Measurements from ENCODE around the gene CIB1. TPM values are rescaled to one million over a fixed set of nuclear protein-coding genes. Genes with fewer than 3 reads are reported as not detected.
A peak's percentile ranks its signal among the peaks of the same experiment; 100 is the strongest.

Gene CIB1
- total and polyA plus RNA-seq, 5 donors from 2014 or later: 148 to 263 (median 216) TPM

DNA sequence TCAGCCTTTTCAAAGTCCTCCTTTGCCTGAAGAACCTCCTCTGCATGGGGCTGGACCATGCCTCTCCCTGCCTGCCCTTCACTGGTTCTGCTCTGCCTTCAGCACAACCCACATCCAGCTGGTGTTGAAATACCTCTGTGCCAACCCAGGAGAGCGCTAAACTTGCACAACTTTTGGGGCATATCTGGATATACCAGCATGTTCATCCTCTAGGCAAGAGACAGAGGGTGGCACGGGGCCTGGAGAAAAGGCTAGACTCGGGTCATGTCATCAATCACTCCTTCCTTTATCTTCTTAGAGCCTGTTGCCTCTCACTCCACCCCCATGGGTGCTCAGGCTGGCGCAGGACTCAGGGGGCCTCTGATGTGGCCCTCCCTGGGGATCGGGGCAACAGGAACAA lies 27.9 kb downstream of the CIB1 start:
- H3K4me1 ChIP-seq (ENCODE audit: control insufficient read depth, insufficient read depth, low read length, poor library complexity, severe bottlenecking): peaks cover 27% of the 10 kb centered on the region
- no peak for ATAC-seq (ENCODE audit: low read depth in 2 of 2)
- peak overlapping the region in 2 of 4 donors; percentile 38 to 76 for H3K4me3 Mint-ChIP-seq

GRCh38 chr15:90205050-90205848 lies 28.5 kb downstream of the CIB1 start:
- ATAC-seq (ENCODE audit: low read depth in 2 of 2): no peak
- H3K27ac ChIP-seq (ENCODE audit: insufficient read depth, low read length, poor library complexity, severe bottlenecking): no peak overlapping the region
- no peaks in the 10 kb centered on the region for H3K9me3 Mint-ChIP-seq

More for the DNA sequence above, 27.9 kb downstream of the CIB1 start:
- no peaks in the 10 kb centered on the region for H3K36me3 ChIP-seq (ENCODE audit: control insufficient read depth, insufficient read depth, low read length)
- no peaks in the 10 kb centered on the region for H3K27me3 ChIP-seq (ENCODE audit: control insufficient read depth, insufficient read depth, low read length)
- H3K9me3 Mint-ChIP-seq: no peaks in the 10 kb centered on the region
- H3K27ac ChIP-seq (ENCODE audit: insufficient read depth, low read length, poor library complexity, severe bottlenecking): no peak overlapping the region
- no peaks in the 10 kb centered on the region for H3K27me3 Mint-ChIP-seq
- H3K9me3 ChIP-seq (ENCODE audit: control insufficient read depth in 2 of 2, low read length in 2 of 2): no peaks in the 10 kb centered on the region
- H3K4me3 ChIP-seq (ENCODE audit: low read depth, low read length): no peak overlapping the region
- peaks cover 7 to 42% (median 23%) of the 10 kb centered on the region in 4 donors for H3K4me1 Mint-ChIP-seq
- no peak overlapping the region for H3K27ac Mint-ChIP-seq
- no peak for DNase-seq
- peaks cover 19% of the 10 kb centered on the region for H3K36me3 Mint-ChIP-seq

DNA sequence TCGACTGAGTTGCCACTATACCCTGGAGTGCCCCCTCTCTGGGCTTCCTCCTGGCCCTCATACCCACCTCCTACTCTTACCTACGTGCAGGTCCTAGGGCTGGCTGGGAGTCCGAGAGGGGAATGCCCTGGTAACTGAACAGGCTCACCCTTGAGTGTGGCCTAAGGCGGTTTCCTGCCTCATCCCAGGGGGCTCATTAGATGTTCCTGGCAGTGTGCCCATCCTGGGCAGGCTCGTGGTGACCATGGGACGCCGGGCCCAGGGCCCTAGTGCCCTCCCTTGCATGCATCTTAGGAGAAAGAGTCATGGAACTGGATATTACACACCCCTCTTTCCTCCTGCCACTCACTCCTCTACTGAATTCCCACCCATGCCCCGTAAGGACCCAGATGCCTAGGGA lies 29.8 kb downstream of the CIB1 start:
- no peaks in the 10 kb centered on the region for H3K27me3 Mint-ChIP-seq
- DNase-seq (no peak), ATAC-seq (ENCODE audit: low read depth in 2 of 2) (no peak)
- peaks cover 0 to 32% (median 15%) of the 10 kb centered on the region in 4 donors for H3K4me1 Mint-ChIP-seq
- H3K27ac ChIP-seq (ENCODE audit: insufficient read depth, low read length, poor library complexity, severe bottlenecking): no peak overlapping the region
- H3K27ac Mint-ChIP-seq: no peak overlapping the region
- peaks cover 25% of the 10 kb centered on the region for H3K4me1 ChIP-seq (ENCODE audit: control insufficient read depth, insufficient read depth, low read length, poor library complexity, severe bottlenecking)
- H3K27me3 ChIP-seq (ENCODE audit: control insufficient read depth, insufficient read depth, low read length): no peaks in the 10 kb centered on the region
- H3K9me3 Mint-ChIP-seq: no peaks in the 10 kb centered on the region
- peaks cover 5% of the 10 kb centered on the region for H3K36me3 Mint-ChIP-seq
- no peaks in the 10 kb centered on the region for H3K9me3 ChIP-seq (ENCODE audit: control insufficient read depth in 2 of 2, low read length in 2 of 2)
- no peak overlapping the region for H3K4me3 ChIP-seq (ENCODE audit: low read depth, low read length)
- peak overlapping the region in 2 of 4 donors; percentile 7 to 72 for H3K4me3 Mint-ChIP-seq
- H3K36me3 ChIP-seq (ENCODE audit: control insufficient read depth, insufficient read depth, low read length): no peaks in the 10 kb centered on the region

More at GRCh38 chr15:90205050-90205848, 28.5 kb downstream of the CIB1 start:
- H3K4me1 Mint-ChIP-seq: peaks cover 7 to 38% (median 24%) of the 10 kb centered on the region in 4 donors
- peaks cover 32% of the 10 kb centered on the region for H3K4me1 ChIP-seq (ENCODE audit: control insufficient read depth, insufficient read depth, low read length, poor library complexity, severe bottlenecking)
- H3K27me3 Mint-ChIP-seq: no peaks in the 10 kb centered on the region
- H3K27ac Mint-ChIP-seq: no peak overlapping the region
- DNase-seq: no peak
- peaks cover 13% of the 10 kb centered on the region for H3K36me3 Mint-ChIP-seq
- H3K9me3 ChIP-seq (ENCODE audit: control insufficient read depth in 2 of 2, low read length in 2 of 2): no peaks in the 10 kb centered on the region
- no peak overlapping the region for H3K4me3 ChIP-seq (ENCODE audit: low read depth, low read length)
- H3K36me3 ChIP-seq (ENCODE audit: control insufficient read depth, insufficient read depth, low read length): no peaks in the 10 kb centered on the region
- H3K4me3 Mint-ChIP-seq: peak overlapping the region in 2 of 4 donors; percentile 76 to 87
- H3K27me3 ChIP-seq (ENCODE audit: control insufficient read depth, insufficient read depth, low read length): no peaks in the 10 kb centered on the region

- Histone ChIP-seq H3K4me3 (ENCODE audit: low read depth, low read length) (no peak overlapping the region), H3K36me3 (ENCODE audit: control insufficient read depth, insufficient read depth, low read length) (no peaks in the 10 kb centered on the region)
These were observed 30.3 kb downstream of the CIB1 start for GRCh38 chr15:90203473-90203872.

DNA sequence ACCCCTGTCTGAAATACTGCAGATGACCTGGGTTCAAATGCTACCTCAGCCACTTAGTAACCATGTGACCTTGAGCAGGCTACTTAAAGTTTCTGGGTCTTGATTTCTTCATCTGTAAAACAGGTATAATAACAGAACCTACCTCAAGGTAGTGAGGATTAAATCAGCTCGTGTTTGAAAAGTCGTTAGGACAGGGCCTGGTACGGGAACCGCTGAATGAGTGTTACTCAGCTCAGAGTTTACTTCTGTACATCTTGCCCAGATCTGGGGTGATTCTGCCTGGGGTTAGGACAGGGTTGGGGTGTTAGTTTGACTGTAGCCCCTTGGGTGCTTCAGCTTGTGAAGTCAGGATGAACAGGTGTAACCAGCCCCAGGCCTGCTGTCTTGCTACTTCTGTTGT lies 30.8 kb downstream of the CIB1 start:
- peak overlapping the region; percentile 89 to 99 (median 93) for H3K4me3 Mint-ChIP-seq
- no peaks in the 10 kb centered on the region for H3K27me3 ChIP-seq (ENCODE audit: control insufficient read depth, insufficient read depth, low read length)
- H3K36me3 ChIP-seq (ENCODE audit: control insufficient read depth, insufficient read depth, low read length): no peaks in the 10 kb centered on the region
- DNase-seq (no peak), ATAC-seq (ENCODE audit: low read depth in 2 of 2) (no peak)
- peak overlapping the region in 1 of 3 donors; percentile 83 for H3K27ac Mint-ChIP-seq
- H3K27ac ChIP-seq (ENCODE audit: insufficient read depth, low read length, poor library complexity, severe bottlenecking): no peak overlapping the region
- H3K9me3 ChIP-seq (ENCODE audit: control insufficient read depth in 2 of 2, low read length in 2 of 2): no peaks in the 10 kb centered on the region
- no peaks in the 10 kb centered on the region for H3K9me3 Mint-ChIP-seq
- peaks cover 25% of the 10 kb centered on the region for H3K4me1 ChIP-seq (ENCODE audit: control insufficient read depth, insufficient read depth, low read length, poor library complexity, severe bottlenecking)
- peaks cover 5% of the 10 kb centered on the region for H3K36me3 Mint-ChIP-seq
- no peaks in the 10 kb centered on the region for H3K27me3 Mint-ChIP-seq
- H3K4me3 ChIP-seq (ENCODE audit: low read depth, low read length): no peak overlapping the region
- H3K4me1 Mint-ChIP-seq: peaks cover 0 to 30% (median 14%) of the 10 kb centered on the region in 4 donors

More at GRCh38 chr15:90203473-90203872, 30.3 kb downstream of the CIB1 start:
- no peaks in the 10 kb centered on the region for H3K27me3 ChIP-seq (ENCODE audit: control insufficient read depth, insufficient read depth, low read length)
- H3K4me1 ChIP-seq (ENCODE audit: control insufficient read depth, insufficient read depth, low read length, poor library complexity, severe bottlenecking): peaks cover 25% of the 10 kb centered on the region
- Mint-ChIP-seq H3K9me3 (no peaks in the 10 kb centered on the region), H3K27me3 (no peaks in the 10 kb centered on the region), H3K36me3 (peaks cover 5% of the 10 kb centered on the region), H3K4me3 (peak overlapping the region; percentile 7 to 99 (median 90)), H3K4me1 (peaks cover 0 to 30% (median 14%) of the 10 kb centered on the region in 4 donors), H3K27ac (no peak overlapping the region)
- no peak for DNase-seq
- H3K27ac ChIP-seq (ENCODE audit: insufficient read depth, low read length, poor library complexity, severe bottlenecking): no peak overlapping the region
- no peak for ATAC-seq (ENCODE audit: low read depth in 2 of 2)
- no peaks in the 10 kb centered on the region for H3K9me3 ChIP-seq (ENCODE audit: control insufficient read depth in 2 of 2, low read length in 2 of 2)

DNA sequence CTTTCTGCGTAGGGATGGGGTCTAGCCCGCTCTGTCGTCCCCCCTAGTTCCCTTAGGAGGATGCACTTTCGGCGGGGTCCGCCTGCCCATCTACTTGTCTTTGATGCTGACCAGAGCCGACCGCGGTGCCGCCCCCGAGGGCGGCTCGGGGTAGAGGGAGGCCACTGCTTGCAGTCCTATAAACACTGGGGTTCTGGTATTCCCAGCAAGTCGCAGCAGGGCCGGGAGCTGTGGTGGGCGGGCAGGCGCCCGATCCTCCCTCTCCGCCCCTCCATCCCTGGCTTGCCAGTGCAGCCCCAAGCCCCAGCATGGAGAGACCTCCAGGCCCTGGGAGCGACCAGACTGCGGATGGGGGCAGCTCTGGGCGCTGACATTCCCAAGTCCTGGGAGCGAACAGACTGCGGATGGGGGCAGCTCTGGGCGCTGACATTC lies 31.8 kb downstream of the CIB1 start:
- peak overlapping the region; percentile 89 to 94 (median 91) for H3K4me3 Mint-ChIP-seq
- H3K36me3 Mint-ChIP-seq: peaks cover 5% of the 10 kb centered on the region
- Histone ChIP-seq H3K36me3 (ENCODE audit: control insufficient read depth, insufficient read depth, low read length) (no peaks in the 10 kb centered on the region), H3K4me1 (ENCODE audit: control insufficient read depth, insufficient read depth, low read length, poor library complexity, severe bottlenecking) (peaks cover 25% of the 10 kb centered on the region), H3K4me3 (ENCODE audit: low read depth, low read length) (peak overlapping the region; percentile 62), H3K27me3 (ENCODE audit: control insufficient read depth, insufficient read depth, low read length) (no peaks in the 10 kb centered on the region), H3K9me3 (ENCODE audit: control insufficient read depth in 2 of 2, low read length in 2 of 2) (no peaks in the 10 kb centered on the region), H3K27ac (ENCODE audit: insufficient read depth, low read length, poor library complexity, severe bottlenecking) (no peak overlapping the region)
- no peaks in the 10 kb centered on the region for H3K27me3 Mint-ChIP-seq
- H3K9me3 Mint-ChIP-seq: no peaks in the 10 kb centered on the region
- H3K4me1 Mint-ChIP-seq: peaks cover 0 to 30% (median 14%) of the 10 kb centered on the region in 4 donors
- H3K27ac Mint-ChIP-seq: peak overlapping the region in 2 of 3 donors; percentile 51 to 56
- no peak for DNase-seq
- no peak for ATAC-seq (ENCODE audit: low read depth in 2 of 2)

GRCh38 chr15:90201130-90201943 lies 32.4 kb downstream of the CIB1 start, which contains the start of gene SEMA4B:
Gene SEMA4B (plus strand): TSS chr15:90201330. CDS start chr15:90201579, 249 bp downstream.
- Histone ChIP-seq H3K4me1 (ENCODE audit: control insufficient read depth, insufficient read depth, low read length, poor library complexity, severe bottlenecking) (peaks cover 25% of the 10 kb centered on the region), H3K9me3 (ENCODE audit: control insufficient read depth in 2 of 2, low read length in 2 of 2) (no peaks in the 10 kb centered on the region), H3K27me3 (ENCODE audit: control insufficient read depth, insufficient read depth, low read length) (no peaks in the 10 kb centered on the region), H3K4me3 (ENCODE audit: low read depth, low read length) (peak within 1 kb of the TSS; percentile 62), H3K36me3 (ENCODE audit: control insufficient read depth, insufficient read depth, low read length) (no peaks in the 10 kb centered on the region), H3K27ac (ENCODE audit: insufficient read depth, low read length, poor library complexity, severe bottlenecking) (peak within 1 kb of the TSS; percentile 65)
- peaks cover 0 to 27% (median 14%) of the 10 kb centered on the region in 4 donors for H3K4me1 Mint-ChIP-seq
- no peaks in the 10 kb centered on the region for H3K36me3 Mint-ChIP-seq
- H3K27me3 Mint-ChIP-seq: no peaks in the 10 kb centered on the region
- peak; percentile 71 to 83 (median 71) for DNase-seq
- ATAC-seq (ENCODE audit: low read depth in 2 of 2): peak; percentile 85 to 88
- peak within 1 kb of the TSS; percentile 89 to 95 (median 93) for H3K4me3 Mint-ChIP-seq
- peak within 1 kb of the TSS; percentile 76 to 91 (median 88) for H3K27ac Mint-ChIP-seq
- no peaks in the 10 kb centered on the region for H3K9me3 Mint-ChIP-seq
